ENCODE measurements around the gene RASGRF2. TPM values are rescaled to one million over a fixed set of nuclear protein-coding genes. Genes with fewer than 3 reads are reported as not detected.

RASGRF2 gene
- total and polyA plus RNA-seq, 2 of the 8 experiments (the other 6 are each of a cell fraction or from before 2014, with no cell fraction given) = 2.6 to 29.5 TPM

GRCh38 chr5:81077105-81077504 is 116.9 kb downstream of the RASGRF2 start (continued):
- no peak for TF ChIP-seq CHD7 (IDR thresholded peaks at IDR 0.05; ENCODE audit: insufficient replicate concordance, low read length)
- TF ChIP-seq SAP30 (IDR thresholded peaks at IDR 0.05; ENCODE audit: insufficient read depth, insufficient replicate concordance, low read length) = no peak
- TF ChIP-seq TAF7 (optimal IDR thresholded peaks at IDR 0.05; ENCODE audit: borderline replicate concordance, low read depth, low read length) = no peak
- TF ChIP-seq EP300 (IDR thresholded peaks at IDR 0.05; ENCODE audit: borderline replicate concordance in 1 of 2, low read depth in 2 of 2, low read length in 2 of 2) = no peak
- TF ChIP-seq SUZ12 (IDR thresholded peaks at IDR 0.05; ENCODE audit: low read length) = no peak
- no peak for TF ChIP-seq POU5F1 (IDR thresholded peaks at IDR 0.05; ENCODE audit: low read depth, low read length)
- TF ChIP-seq GTF2F1 (IDR thresholded peaks at IDR 0.05; ENCODE audit: borderline replicate concordance, low read depth, low read length) = no peak
- no peak for TF ChIP-seq JUN (IDR thresholded peaks at IDR 0.05; ENCODE audit: low read depth, low read length)
- no peak for TF ChIP-seq KDM5A (IDR thresholded peaks at IDR 0.05; ENCODE audit: low read length)
- no peak for TF ChIP-seq KDM1A (IDR thresholded peaks at IDR 0.05; ENCODE audit: borderline replicate concordance, low read length)
- TF ChIP-seq POLR2A (IDR thresholded peaks at IDR 0.05; ENCODE audit: control extremely low read depth in 1 of 2, low read depth in 2 of 2, low read length in 2 of 2) = no peak
- TF ChIP-seq RXRA (IDR thresholded peaks at IDR 0.05; ENCODE audit: insufficient read depth, low read depth, low read length) = no peak

Data from H1 (cell line).